ENCODE measurements around the gene ADGRE1. TPM values are rescaled to one million over a fixed set of nuclear protein-coding genes. Genes with fewer than 3 reads are reported as not detected.

ADGRE1 gene
- not detected in 2 replicates for total RNA-seq (ENCODE audit: low replicate concordance)

- peaks cover 7% of the 10 kb centered on the region for H3K27me3 Mint-ChIP-seq (ENCODE audit: insufficient read depth, low read depth)
- Histone ChIP-seq H3K4me2 (no peak within 1 kb of the TSS), H3K36me3 (no peaks in the 10 kb centered on the region), H3K27ac (no peak within 1 kb of the TSS), H4K20me1 (ENCODE audit: low read depth) (no peaks in the 10 kb centered on the region), H2AFZ (replicated peaks) (no peak within 1 kb of the TSS), H3K9me3 (ENCODE audit: low read depth) (no peaks in the 10 kb centered on the region), H3K79me2 (ENCODE audit: low read depth) (no peaks in the 10 kb centered on the region), H3K4me3 (no peak within 1 kb of the TSS), H3K4me1 (no peaks in the 10 kb centered on the region), H3K9ac (no peak within 1 kb of the TSS), H3F3A (ENCODE audit: low read depth) (no peaks in the 10 kb centered on the region), H3K27me3 (no peaks in the 10 kb centered on the region)
- H3K36me3 Mint-ChIP-seq: no peaks in the 10 kb centered on the region
- H3K4me3 Mint-ChIP-seq: no peak within 1 kb of the TSS
- no peak for TF ChIP-seq EZH2 (IDR thresholded peaks at IDR 0.05)
- TF ChIP-seq EZH2phosphoT487 (IDR thresholded peaks at IDR 0.05): no peak
- no peak for TF ChIP-seq CTCF (IDR thresholded peaks at IDR 0.05)
- no peaks in the 10 kb centered on the region for H3K4me1 Mint-ChIP-seq
- no peak within 1 kb of the TSS for H3K27ac Mint-ChIP-seq
- H3K9me3 Mint-ChIP-seq: peaks cover 12% of the 10 kb centered on the region
- no peak for DNase-seq (ENCODE audit: low spot score)
Measured at GRCh38 chr19:6887316-6887715, at the start of gene ADGRE1. Gene ADGRE1 (plus strand): TSS chr19:6887579. CDS start chr19:6887609, 30 bp downstream.

- no peaks in the 10 kb centered on the region for H3K4me1 ChIP-seq
- H2AFZ ChIP-seq (replicated peaks): no peak overlapping the region
- H3K36me3 Mint-ChIP-seq: no peaks in the 10 kb centered on the region
- H3K36me3 ChIP-seq: no peaks in the 10 kb centered on the region
- no peaks in the 10 kb centered on the region for H3K27me3 ChIP-seq
- no peak overlapping the region for H3K27ac Mint-ChIP-seq
- H3K79me2 ChIP-seq (ENCODE audit: low read depth): no peaks in the 10 kb centered on the region
- no peak for TF ChIP-seq CTCF (IDR thresholded peaks at IDR 0.05)
- no peak for TF ChIP-seq EZH2 (IDR thresholded peaks at IDR 0.05)
- TF ChIP-seq EZH2phosphoT487 (IDR thresholded peaks at IDR 0.05): no peak
- H3K27me3 Mint-ChIP-seq (ENCODE audit: insufficient read depth, low read depth): peaks cover 8% of the 10 kb centered on the region
- no peak overlapping the region for H3K4me3 Mint-ChIP-seq
- H4K20me1 ChIP-seq (ENCODE audit: low read depth): no peaks in the 10 kb centered on the region
- H3K4me3 ChIP-seq: no peak overlapping the region
- H3K4me1 Mint-ChIP-seq: no peaks in the 10 kb centered on the region
- H3K9me3 ChIP-seq (ENCODE audit: low read depth): no peaks in the 10 kb centered on the region
- DNase-seq (ENCODE audit: low spot score): no peak
- H3K4me2 ChIP-seq: no peak overlapping the region
- no peak overlapping the region for H3K9ac ChIP-seq
- no peak overlapping the region for H3K27ac ChIP-seq
- H3K9me3 Mint-ChIP-seq: no peaks in the 10 kb centered on the region
- no peaks in the 10 kb centered on the region for H3F3A ChIP-seq (ENCODE audit: low read depth)
Measured at GRCh38 chr19:6838062-6838655, 49.2 kb upstream of the ADGRE1 start.

GRCh38 chr19:6842871-6843607 lies 44.3 kb upstream of the ADGRE1 start:
- Mint-ChIP-seq H3K9me3 (no peaks in the 10 kb centered on the region), H3K4me1 (no peaks in the 10 kb centered on the region)
- H3K27me3 ChIP-seq: no peaks in the 10 kb centered on the region

More at GRCh38 chr19:6842871-6843607, 44.3 kb upstream of the ADGRE1 start:
- Histone ChIP-seq H3K27ac (no peak overlapping the region), H3K36me3 (no peaks in the 10 kb centered on the region), H3K4me3 (no peak overlapping the region), H3K79me2 (ENCODE audit: low read depth) (no peaks in the 10 kb centered on the region), H3F3A (ENCODE audit: low read depth) (no peaks in the 10 kb centered on the region), H3K4me2 (no peak overlapping the region), H3K9ac (no peak overlapping the region), H3K4me1 (no peaks in the 10 kb centered on the region), H2AFZ (replicated peaks) (no peak overlapping the region), H3K9me3 (ENCODE audit: low read depth) (no peaks in the 10 kb centered on the region), H4K20me1 (ENCODE audit: low read depth) (no peaks in the 10 kb centered on the region)
- peaks cover 4% of the 10 kb centered on the region for H3K27me3 Mint-ChIP-seq (ENCODE audit: insufficient read depth, low read depth)
- no peak overlapping the region for H3K4me3 Mint-ChIP-seq
- no peak overlapping the region for H3K27ac Mint-ChIP-seq
- H3K36me3 Mint-ChIP-seq: no peaks in the 10 kb centered on the region
- no peak for DNase-seq (ENCODE audit: low spot score)
- no peak for TF ChIP-seq EZH2 (IDR thresholded peaks at IDR 0.05)
- TF ChIP-seq CTCF (IDR thresholded peaks at IDR 0.05): no peak
- no peak for TF ChIP-seq EZH2phosphoT487 (IDR thresholded peaks at IDR 0.05)

Data from neural progenitor cell (in vitro differentiated cells).